ENCODE results near the gene FRRS1L. TPM values are rescaled to one million over a fixed set of nuclear protein-coding genes. Genes with fewer than 3 reads are reported as not detected.

Gene FRRS1L
- total and polyA plus RNA-seq, 4 donors = 0.08 to 0.51 TPM; not detected in 2

- DNase-seq (ENCODE audit: low spot score) = no peak
- Histone ChIP-seq H3K9me3 (ENCODE audit: control insufficient read depth in 4 of 4, low read length in 3 of 4) (no peaks in the 10 kb centered on the region), H3K36me3 (ENCODE audit: control insufficient read depth in 4 of 4, insufficient read depth in 3 of 4, low read depth in 1 of 4, low read length in 3 of 4) (no peaks in the 10 kb centered on the region), H3K9ac (ENCODE audit: low read depth in 1 of 2, low read length in 2 of 2) (no peak overlapping the region), H3K27me3 (ENCODE audit: control insufficient read depth in 4 of 4, insufficient read depth in 4 of 4, low read length in 3 of 4) (no peaks in the 10 kb centered on the region), H3K4me1 (ENCODE audit: control insufficient read depth in 4 of 4, insufficient read depth in 4 of 4, low read length in 3 of 4) (peaks cover 15 to 56% (median 37%) of the 10 kb centered on the region in 4 donors), H3K27ac (ENCODE audit: low read depth in 1 of 2, low read length in 2 of 2) (peak overlapping the region; percentile 72 to 74), H3K4me3 (ENCODE audit: low read depth in 1 of 3, low read length in 3 of 3) (no peak overlapping the region)
- peak in 1 of 2 donors; percentile 20 for TF ChIP-seq RXRA (IDR thresholded peaks at IDR 0.05)
- peak; percentile 81 for TF ChIP-seq YY1 (IDR thresholded peaks at IDR 0.05)
- peak in 1 of 2 donors; percentile 19 for TF ChIP-seq RAD21 (IDR thresholded peaks at IDR 0.05)
- TF ChIP-seq TAF1 (conservative IDR thresholded peaks at IDR 0.05) = no peak
- TF ChIP-seq NR2F2 (IDR thresholded peaks at IDR 0.05) = no peak
- no peak for TF ChIP-seq EGR1 (IDR thresholded peaks at IDR 0.05; ENCODE audit: low read depth in 2 of 2)
- TF ChIP-seq JUND (IDR thresholded peaks at IDR 0.05) = peak in 1 of 2 donors; percentile 13
- no peak for TF ChIP-seq HNF4G (IDR thresholded peaks at IDR 0.05)
- no peak for TF ChIP-seq ZBTB33 (IDR thresholded peaks at IDR 0.05)
- peak in 1 of 2 donors; percentile 16 for TF ChIP-seq HNF4A (conservative IDR thresholded peaks at IDR 0.05)
- no peak for TF ChIP-seq REST (IDR thresholded peaks at IDR 0.05)
- TF ChIP-seq FOXA2 (IDR thresholded peaks at IDR 0.05) = no peak
- TF ChIP-seq CTCF (IDR thresholded peaks at IDR 0.05; ENCODE audit: low read depth, low read length, missing input control) = no peak
- no peak for TF ChIP-seq GABPA (IDR thresholded peaks at IDR 0.05 in 1 of 2, conservative IDR thresholded peaks at IDR 0.05 in 1 of 2)
- no peak for TF ChIP-seq MAX (IDR thresholded peaks at IDR 0.05)
- TF ChIP-seq ATF3 (IDR thresholded peaks at IDR 0.05) = peak; percentile 9
- no peak for TF ChIP-seq FOXA1 (IDR thresholded peaks at IDR 0.05)
- no peak for TF ChIP-seq SP1 (IDR thresholded peaks at IDR 0.05)
- WGBS = 55% methylated on average over 3 of the region's 3 CpGs
These were observed 52.4 kb downstream of the FRRS1L start for GRCh38 chr9:109114670-109115069.

Measured in liver (tissue), 9 donors.